HG03066 (cell line): ENCODE measurements around the gene IDH2.
"Not testable (repeated sequence)": the region's sequence is repeated elsewhere in the genome, so short reads cannot be mapped to it uniquely, and the experiment has no call there.

Experiments
- ATAC-seq: cut with Tn5 transposase; IDR thresholded peaks from one replicate; pipeline ENCODE4 v1.9.1; 2021; ENCODE audit warnings: low read depth; ENCODE audit not compliant: unreplicated experiment

Gene IDH2

DNA sequence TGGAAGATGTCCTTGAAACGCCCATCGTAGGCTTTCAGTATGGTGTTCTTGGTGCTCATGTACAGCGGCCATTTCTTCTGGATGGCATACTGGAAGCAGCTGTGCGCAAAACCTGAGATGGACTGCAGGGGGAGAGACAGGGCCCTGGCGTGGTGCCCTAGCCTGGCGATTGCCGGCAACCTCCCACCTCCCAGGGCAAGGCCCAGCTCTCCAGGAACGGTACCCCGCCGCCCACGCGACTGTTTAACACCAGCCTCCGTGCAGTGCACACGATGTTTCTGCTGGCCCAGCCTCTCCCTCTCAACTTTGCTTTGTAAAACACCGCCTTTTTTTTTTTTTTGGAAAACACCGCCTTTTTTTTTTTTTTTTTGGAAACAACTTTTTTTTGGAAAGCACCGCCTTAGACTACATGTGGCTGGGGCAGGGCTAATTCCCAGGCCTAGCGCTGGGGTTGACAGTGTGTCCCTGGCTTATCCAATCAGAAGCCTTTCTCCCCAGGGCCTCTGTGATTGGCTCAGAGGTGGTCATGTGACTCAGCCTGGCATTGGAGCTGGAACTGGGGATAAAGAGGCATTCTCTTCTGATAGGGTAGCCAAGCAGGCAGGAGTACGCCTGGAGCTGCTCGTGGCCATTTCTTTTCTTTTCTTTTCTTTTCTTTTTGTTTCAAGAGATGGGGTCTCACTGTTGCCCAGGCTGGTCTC, 14.7 kb downstream of the IDH2 start:
- no peak for ATAC-seq

DNA sequence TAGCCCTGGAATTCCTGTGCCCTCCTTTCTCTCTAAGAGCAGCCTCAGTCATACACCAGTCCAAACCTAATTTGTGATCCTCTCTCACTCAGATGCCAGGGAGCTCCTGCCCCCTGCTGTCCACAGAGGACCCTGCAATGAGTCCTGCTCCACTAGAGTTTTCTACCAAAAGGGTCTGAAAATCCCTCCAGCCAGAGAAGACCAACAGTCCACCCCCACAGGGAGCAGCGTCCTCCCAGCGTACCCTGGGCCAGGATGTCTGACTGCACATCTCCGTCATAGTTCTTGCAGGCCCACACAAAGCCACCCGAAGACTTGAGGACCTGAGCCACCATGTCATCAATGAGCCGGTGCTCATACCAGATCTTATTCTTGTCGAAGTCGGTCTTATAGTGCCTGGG, 15.4 kb downstream of the IDH2 start:
- ATAC-seq: no peak

DNA sequence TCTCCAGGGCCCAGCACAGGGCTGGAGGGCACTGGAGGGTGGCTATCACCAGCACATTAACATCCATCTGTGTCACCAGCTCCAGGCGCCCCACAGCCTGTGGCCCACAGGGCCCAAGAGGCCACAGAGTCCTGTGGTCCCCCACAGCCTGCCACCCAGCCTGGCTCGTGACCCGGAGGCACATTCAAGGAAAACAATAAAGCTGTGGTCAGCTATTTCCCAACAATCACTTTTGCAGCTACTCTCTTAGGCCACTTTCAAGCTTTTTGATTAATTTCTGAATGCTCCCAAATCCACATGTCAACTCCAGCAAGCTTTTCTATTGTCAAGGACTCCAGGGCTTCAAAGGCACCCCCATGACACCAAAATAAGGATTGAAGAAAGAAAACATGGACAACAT, 16.7 kb downstream of the IDH2 start:
- no peak for ATAC-seq

DNA sequence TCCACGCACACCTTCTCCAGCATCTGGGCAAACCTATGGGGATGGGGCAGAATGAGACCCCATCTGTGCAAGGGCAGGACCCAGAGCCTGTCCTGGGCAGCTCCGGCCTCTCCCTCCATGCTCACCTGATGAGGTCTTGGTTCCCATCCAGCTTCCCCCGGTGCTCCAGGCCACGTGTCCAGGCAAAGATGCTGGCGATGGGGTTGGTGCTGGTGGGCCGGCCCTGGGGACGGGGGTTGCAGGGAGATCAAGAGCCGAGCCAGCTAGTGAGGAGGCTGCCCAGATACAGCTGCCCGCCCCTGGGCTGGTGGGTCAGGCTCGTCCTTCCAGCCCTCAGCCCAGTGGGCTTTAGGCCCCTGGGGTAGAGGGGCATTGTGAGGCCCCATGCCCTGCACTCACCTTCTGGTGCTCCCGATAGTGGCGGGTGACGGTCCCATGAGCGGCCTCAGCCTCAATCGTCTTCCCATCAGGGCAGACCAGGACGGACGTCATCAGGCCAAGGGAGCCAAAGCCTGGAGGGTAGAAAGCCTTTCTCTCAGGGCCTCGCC, 17.3 kb downstream of the IDH2 start:
- ATAC-seq: no peak

DNA sequence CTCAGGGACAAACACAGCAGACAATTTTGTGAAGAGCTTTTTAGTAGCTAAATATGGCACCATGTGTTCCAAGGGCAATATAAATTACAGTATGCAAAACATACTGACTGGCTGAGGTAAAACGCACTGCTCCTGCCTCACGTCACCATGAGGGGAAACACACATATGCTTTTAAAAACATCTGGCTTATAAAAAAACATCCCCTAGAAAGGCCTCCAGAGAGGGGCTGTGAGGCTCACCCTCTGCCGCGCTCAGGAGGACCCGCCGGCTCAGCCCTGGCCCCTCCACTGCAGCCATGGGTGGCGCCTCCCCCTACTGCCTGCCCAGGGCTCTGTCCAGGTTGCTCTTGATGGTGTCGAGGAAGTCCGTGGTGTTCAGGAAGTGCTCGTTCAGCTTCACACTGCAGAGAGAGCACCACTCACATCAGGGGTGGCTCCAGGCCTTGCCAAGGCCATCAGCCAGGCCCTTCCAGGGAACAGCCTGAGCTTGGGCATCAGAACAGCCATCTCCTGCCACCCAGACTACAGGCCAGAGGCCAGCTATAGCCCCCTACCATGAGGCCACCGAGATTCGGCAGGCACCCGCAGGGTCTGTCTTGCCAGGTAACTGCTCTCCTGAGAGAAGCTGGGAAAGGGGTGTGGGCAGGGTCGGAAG, 18.2 kb downstream of the IDH2 start:
- no peak for ATAC-seq

DNA sequence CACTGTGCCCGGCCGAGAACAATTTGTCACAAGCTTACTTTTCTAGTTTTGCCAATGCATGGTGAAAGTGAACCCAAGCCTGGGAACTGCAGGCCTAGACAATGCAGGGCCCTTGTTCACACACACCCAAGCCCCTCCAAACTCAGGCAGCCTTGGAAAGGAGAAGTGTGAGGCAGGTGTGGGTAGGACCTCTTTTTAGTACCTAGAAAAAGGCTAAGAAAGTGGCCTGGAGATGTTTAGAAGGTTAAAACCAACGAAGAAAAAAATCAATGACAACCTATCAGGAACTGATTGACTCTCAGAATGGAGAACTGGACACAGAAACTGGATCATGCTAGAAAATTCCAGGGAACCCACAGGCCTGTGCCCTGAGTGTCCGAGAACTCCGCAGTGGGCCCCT, 18.8 kb downstream of the IDH2 start:
- no peak for ATAC-seq

DNA sequence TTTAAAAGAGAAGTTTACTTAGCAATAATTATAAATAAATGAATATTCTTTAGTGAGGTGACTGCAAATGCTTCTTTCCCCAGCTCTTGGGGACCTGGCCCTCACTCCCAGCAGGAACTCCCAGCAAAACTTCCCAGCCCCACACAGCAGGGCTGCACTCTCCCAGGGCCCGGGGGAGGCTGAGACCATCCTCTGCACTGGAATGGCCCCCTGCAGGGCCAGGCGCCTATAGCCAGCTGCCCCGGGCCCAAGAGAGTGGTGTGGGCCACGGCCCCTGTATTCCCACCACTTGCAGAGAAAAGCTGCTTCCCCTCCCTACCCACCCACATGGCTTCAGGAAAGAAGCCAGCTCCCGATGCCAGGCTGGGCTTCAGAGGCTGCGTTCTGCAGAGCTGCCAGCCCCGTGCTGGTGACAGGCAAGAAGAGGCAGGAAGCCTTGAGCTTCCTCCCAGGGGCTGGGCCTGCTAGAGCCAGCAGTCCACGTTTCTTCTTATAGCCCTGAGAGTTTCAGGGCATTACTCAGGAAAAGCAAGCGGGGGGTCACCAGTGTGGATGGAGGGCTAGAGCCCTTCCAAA, 20.0 kb downstream of the IDH2 start:
- no peak for ATAC-seq

DNA sequence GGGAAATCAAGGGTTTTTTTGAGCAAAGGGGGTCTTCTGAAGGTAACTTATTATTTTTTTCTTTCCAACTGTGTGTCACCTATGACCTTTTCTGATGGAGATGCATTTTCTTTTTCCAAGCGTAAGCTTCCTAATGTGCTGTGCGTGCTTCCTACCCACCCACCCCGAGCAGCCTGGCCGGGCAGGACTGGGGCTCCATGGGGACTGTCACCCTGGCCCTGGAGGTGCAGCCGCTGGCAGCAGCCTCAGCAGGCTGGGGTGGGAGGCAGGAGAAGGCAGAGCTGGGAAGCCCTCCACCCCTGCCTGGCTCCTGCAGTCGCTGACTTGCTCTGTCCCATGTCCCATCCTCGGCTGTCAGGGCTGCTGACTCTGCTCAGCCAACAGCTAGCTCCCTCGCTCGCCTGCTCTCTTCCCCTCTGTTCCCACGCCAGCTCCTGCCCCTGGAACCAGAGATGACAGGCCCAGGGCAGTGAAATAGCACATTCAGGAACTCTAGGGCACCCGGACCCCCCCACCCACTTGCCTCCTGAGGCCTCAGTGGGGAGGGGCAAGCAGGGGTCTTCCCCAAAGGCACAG, 21.4 kb downstream of the IDH2 start:
- no peak for ATAC-seq

DNA sequence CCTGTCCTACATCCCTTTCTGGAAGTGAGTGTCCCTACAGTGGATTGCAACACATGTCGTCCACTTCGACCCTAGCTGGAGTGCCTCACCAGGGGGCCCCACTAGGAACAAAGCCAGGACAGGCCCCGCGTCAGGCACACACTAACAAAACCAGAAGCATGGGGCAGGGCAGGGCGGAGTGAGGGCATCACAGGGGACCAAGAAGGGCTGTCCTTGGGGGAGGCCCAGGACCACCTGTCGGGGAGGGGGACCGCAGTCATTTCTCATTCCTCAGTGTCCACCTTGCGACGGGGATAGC, 21.9 kb downstream of the IDH2 start:
- ATAC-seq: no peak

DNA sequence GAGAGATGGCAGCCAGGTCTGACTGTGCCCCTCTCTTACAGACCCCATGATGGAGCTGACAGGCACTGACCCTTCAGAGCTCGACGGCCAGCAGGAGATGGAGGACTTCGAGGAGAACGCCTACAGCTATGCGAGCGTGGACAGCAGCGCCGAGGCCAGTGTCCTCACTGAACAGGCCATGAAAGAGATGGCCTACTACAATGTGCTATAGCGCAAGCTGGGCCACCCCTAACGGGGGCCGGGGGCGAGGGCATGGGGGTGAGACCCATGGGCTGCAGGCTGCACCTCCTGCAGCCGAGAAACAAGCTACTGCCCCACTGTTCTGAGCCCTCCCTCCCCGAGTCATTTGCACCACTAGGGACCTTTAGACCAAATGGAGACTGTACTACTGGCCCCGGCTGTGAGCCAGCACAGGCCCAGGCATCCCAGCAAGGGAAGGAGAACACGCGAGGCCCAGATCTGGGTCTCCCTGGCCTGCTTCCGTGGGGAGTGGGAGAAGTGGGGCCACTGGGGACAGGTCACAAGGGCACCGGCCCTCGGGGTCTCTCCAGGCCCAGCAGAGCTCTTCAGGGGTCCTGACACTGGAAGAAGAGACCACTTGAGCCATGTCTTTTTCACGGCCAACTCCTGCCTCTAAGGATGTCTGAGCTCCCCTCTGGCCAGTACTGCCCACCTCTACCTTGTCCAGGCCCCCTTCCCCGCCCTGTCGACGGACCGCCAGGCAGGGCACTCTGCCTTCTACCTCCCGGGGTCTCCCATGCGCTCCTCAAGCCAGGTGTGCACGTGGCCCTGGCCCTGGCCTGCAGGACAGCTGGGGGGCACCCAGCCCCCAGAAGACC, 22.4 kb downstream of the IDH2 start:
- no peak for ATAC-seq

DNA sequence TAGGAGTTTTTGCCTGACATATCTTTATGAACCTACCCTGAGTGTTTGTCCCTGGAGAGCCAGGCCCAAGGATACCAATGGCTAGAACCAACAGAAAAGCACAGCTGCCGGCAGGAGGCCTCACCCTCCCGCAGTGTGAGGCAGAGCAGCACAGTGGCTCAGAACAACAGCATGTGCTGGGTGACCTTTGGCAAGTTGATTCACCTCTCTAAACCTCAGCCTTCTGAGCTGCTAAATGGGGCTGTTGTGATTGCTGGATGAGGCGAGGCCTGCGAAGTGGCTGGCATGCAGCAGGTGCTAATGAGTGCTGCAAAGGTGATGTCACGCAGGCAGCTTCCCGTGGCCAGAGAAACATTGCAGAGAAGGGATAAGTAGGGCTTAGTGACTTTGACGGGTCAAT, 23.3 kb downstream of the IDH2 start:
- no peak for ATAC-seq

DNA sequence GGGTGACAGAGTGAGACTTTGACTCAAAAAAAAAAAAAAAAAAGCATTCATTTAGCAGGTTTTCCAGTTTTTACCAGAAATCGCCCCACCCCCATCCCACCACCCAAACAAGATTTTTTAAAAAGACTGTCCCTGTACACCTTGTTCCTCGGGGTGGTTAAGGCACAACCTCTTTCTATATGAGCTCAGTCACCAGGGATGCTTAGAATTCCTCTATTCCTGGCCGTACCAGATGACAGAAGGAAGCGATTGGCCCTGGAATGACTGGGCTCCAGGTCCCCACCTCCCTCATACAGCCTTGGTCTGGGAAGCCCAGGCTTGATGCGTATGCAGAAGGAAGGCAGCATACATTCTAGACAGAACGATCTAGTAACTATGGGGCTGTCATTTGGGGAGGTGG, 25.6 kb downstream of the IDH2 start:
- no peak for ATAC-seq

DNA sequence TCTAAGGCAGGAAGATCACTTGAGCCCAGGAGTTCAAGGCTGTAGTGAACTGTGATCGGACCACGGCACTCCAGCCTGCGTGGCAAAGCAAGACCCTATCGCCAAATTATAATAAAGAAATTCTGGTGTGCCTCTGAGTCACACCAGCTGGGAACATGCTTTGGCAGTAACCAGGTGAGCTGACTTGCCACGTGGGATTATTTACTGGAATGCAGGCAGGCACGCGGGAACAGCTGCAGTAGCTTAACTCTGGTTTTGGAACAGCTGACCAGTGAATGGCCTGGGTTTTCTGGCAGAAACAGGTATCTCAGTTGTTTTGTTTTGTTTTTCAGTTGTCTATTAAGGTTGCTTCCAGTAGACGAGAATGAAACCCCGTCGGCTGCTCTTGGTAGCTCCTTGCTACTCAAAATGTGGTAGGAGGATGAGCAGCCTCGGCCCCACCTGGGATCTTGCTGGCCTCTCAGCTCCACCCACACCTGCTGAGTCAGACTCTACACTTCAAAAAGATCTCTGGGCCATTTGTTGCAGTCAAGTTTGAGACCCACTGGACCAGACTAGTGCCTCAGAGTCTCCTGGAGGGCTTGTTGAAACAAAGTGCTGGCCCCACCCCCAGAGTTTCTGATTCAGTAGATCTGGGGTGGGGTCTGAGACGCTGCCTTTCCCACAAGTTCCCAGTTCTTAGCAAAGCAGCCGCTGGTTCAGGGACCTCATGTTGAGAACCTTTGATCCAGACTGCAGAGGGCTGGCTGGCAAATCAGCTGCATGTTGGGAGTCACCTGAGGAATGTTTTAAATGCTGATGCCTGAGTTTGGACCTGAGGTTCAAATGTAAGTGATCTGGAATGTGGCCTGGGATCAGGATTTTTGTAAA, 26.6 kb downstream of the IDH2 start:
- no peak for ATAC-seq

DNA sequence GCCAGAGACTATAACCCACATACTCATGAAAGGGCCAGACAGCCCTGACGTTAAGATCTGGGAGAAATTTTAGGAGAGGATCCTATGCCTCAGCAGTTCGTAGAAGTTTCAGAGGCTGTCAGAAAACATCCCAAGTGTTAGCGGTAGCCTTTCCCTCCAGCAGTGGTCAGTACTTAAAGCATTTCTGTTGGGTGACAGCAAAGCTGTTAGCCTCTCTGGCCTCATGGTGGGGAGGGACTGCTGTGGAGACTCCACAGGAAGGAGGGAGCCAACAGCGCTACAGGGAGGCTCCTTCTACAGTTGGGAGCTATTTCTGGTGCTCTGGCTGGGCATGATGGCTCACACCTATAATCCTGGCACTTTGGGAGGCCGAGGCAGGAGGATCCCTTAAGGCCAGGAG, 27.4 kb downstream of the IDH2 start:
- ATAC-seq: no peak

DNA sequence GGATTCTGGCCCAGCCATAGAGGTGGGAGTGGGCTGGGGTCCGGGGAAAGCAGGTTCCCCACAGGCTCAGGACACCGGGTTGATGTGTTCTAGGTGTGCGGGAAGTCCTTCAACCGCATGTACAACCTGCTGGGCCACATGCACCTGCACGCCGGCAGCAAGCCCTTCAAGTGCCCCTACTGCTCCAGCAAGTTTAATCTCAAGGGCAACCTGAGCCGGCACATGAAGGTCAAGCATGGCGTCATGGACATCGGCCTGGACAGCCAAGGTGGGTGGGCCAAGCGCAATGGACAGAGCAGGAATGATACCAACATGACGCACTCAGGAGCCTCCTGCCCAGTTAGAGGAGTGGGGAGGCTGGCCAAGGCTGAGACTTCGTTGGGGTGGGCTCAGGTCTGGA, 28.2 kb downstream of the IDH2 start:
- no peak for ATAC-seq

DNA sequence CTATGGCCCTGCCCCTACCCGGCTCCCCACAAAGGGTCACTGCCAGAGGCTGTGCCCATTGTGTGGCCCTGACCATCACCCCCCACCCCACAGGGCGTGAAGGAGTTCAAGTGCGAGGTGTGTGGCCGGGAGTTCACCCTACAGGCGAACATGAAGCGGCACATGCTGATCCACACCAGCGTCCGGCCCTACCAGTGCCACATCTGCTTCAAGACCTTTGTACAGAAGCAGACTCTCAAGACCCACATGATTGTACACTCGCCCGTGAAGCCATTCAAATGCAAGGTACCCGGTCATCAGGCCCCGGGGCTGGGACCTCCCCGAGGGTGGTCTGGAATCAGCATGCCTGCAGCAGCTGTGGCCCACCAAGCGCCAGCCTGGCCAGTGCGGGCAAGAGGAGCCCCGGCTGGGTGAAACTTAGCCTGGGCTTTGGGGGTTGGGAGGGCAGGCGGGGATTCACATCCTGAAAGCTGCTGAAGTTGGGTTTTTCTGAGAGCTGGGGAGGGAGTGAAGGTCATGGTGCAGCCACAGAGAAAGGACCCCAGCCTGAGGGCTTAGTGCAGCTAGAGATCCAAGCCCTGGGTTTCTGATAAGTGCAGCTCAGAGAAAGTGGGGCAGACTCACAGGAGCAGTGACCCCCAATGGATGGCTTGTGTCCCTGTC, 29.2 kb downstream of the IDH2 start:
- ATAC-seq: no peak

DNA sequence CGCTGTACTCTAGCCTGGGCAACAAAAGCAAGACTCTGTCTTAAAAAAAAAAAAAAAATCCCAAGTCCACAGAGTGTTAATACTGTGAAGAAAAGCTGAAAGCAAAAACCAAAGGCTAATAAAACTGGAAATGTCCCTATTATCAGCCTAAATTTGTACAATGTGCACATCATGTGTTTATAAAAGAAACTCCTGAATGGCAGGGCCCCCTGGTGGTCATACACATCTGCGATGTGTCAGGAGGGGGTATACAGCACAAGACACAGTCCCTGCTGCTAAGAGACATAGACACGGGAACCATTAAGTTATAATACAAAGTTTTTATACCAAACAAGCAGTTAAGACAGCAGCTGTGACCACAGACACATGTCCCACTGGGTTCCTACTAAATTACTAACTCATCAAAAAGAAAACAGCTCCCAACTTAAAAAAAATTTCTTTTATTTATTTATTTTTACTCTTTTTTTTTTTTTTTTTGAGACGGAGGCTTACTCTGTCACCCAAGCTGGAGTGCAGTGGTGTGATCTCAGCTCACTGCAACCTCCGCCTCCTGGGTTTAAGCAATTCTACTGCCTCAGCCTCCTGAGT, 31.0 kb downstream of the IDH2 start:
- ATAC-seq: no peak

DNA sequence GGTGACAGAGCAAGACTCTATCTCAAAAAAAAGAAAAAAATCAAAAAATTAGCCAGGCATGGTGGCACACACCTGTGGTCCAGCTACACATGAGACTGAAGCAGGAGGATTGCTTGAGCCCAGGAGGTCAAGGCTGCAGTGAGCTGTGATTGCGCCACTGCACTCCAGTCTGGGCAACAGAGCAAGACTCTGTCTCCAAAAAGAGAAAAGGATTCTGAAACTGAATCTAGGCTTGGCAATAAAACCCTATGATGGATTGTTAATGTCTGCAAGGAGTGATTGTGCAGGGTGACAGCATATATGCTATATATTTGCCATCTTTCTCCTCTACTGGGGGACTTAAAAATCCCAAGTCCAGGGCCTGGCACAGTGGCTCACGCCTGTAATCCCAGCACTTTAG, 31.6 kb downstream of the IDH2 start:
- ATAC-seq: not testable (repeated sequence)

DNA sequence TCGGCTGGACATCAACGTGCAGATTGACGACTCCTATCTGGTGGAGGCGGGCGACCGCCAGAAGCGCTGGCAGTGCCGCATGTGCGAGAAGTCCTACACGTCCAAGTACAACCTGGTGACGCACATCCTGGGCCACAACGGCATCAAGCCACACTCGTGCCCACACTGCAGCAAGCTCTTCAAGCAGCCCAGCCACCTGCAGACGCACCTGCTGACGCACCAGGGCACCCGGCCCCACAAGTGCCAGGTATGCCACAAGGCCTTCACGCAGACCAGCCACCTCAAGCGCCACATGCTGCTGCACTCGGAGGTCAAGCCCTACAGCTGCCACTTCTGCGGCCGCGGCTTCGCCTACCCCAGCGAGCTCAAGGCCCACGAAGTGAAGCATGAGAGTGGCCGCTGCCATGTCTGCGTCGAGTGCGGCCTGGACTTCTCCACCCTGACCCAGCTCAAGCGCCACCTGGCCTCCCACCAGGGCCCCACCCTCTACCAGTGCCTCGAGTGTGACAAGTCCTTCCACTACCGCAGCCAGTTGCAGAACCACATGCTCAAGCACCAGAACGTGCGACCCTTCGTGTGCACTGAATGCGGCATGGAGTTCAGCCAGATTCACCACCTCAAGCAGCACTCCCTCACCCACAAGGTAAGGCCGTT, 34.2 kb downstream of the IDH2 start:
- no peak for ATAC-seq
